Stimulated activated effector memory CD8-positive, alpha-beta T cell treated with anti-CD3 and anti-CD28 coated beads, Interleukin-12 subunit alpha, Interleukin-12 subunit beta, amount 100 ng/mL, for 72 hours (primary cell): ENCODE data around the gene THPO.

Experiments used
- ATAC-seq: fragments of 150-1000 bp; cut with Tn5 transposase; 2 replicates; pipeline ENCODE4 v1.10.0; 2021
- DNase-seq, 2 donors: peaks; one replicate each; pipeline ENCODE4 v3.0.0; 2021 to 2022; ENCODE audit warnings: low spot score in 2 of 2
- H3K27ac Mint-ChIP-seq: one replicate; pipeline ENCODE4 v1.8.0; 2022; ENCODE audit warnings: mild to moderate bottlenecking, mixed read lengths
- H3K36me3 Mint-ChIP-seq: one replicate; pipeline ENCODE4 v1.8.0; 2022; ENCODE audit warnings: mild to moderate bottlenecking, mixed read lengths
- H3K4me1 Mint-ChIP-seq: one replicate; pipeline ENCODE4 v1.8.0; 2022; ENCODE audit warnings: mixed read lengths
- H3K4me3 Mint-ChIP-seq: one replicate; pipeline ENCODE4 v1.8.0; 2022; ENCODE audit warnings: mild to moderate bottlenecking, mixed read lengths
- H3K9me3 Mint-ChIP-seq: one replicate; pipeline ENCODE4 v1.8.0; 2022; ENCODE audit warnings: mixed read lengths

THPO gene

DNA sequence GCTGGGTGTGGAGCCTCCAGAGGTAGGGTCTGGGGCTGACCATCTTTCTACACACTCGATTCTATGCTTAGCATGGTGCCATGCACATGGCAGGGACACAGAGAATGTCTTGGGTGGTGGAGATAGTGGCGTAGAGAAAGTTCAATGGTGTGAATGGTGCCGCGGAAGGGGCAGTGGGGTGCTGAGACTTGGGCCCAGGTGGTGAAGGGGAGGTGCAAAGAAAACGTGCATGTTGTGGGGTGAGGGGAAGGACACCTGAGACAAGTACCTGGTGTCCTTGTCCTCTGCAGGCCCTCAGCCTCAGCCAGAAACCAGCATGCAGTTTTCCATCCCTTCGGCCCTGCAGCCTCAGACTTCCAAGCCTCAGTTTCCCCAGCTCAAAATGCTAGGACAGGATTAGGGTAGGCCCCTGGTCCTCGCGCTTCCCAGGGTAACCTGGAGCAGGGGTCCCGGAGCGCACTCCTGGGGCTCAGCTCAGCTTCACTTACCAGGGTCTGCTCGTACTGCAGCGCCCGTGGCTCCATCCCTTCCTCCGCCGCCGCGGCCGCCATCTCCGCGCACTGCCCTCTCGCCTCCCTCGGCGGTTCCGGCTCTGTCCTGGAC lies 17.0 kb downstream of the THPO start:
- peaks cover 28% of the 10 kb centered on the region for H3K4me1 Mint-ChIP-seq
- no peaks in the 10 kb centered on the region for H3K9me3 Mint-ChIP-seq
- H3K4me3 Mint-ChIP-seq: peak overlapping the region; percentile 91
- peak overlapping the region; percentile 81 for H3K27ac Mint-ChIP-seq
- DNase-seq (peak in 1 of 2 donors; percentile 61), ATAC-seq (no peak)
- H3K36me3 Mint-ChIP-seq: peaks cover 39% of the 10 kb centered on the region

DNA sequence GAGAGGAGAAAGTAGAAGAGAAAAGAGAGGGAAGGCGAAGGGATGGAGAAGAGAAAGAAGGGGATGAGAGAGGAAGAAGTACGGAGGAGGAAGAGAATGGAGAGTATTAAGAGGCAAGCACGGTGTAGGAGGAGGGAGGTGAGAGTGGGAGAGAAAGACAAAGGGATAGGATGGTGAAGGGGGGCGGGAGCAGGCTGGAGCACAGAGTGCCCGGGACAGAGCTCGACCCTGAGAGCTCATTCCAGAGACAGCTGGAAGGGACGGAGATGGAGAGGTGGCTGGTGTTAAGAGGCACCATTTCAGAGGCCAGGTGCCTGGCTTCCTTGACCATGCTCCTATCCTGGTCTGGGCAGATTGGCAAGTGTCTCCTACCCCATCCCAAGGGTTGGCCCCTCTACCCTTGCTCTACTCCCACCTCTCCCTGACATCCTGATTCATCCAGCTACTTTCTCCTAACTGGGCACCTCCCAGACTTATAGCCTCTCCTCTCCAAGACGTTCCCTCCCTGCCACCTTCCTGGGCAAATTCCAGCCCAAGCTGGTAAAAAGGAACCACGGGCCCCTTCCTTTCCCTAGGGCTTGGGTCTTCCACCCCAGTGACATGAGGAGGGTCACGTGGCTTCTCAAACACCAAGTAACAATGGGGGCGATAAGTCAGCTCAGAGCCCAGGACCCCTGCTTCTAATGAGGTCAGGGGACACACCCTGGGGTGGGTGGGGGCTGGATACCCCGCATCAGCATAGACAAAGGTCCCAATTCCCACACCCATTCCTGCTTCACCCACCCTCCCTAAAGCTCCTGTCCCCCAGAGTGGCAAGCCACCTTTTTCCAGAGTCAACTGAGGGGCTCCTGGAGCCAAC lies 17.7 kb downstream of the THPO start:
- DNase-seq (no peak), ATAC-seq (no peak)
- Mint-ChIP-seq H3K9me3 (no peaks in the 10 kb centered on the region), H3K27ac (peak overlapping the region; percentile 81), H3K4me1 (peaks cover 30% of the 10 kb centered on the region), H3K4me3 (peak overlapping the region; percentile 91), H3K36me3 (peaks cover 31% of the 10 kb centered on the region)

DNA sequence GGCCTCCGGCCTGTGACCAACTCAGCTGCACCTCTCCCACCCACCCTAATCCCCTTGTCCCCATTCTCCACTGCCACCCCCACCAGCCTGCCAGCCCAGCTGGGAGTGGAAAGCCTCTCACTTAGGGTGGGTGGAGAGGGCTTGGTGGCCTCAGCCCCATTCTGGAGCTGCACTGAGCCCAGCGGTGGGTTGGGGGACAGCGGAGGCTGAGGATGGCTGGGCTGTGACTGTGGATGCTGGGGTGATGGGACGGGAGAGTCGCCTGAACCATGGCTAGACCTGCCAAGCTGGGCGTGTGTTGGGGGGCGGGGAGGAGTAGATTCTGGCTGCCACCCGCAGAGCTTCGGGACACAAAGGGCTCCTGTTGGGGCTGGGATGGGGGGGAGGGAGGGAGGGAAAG lies 18.4 kb downstream of the THPO start:
- Mint-ChIP-seq H3K4me3 (peak overlapping the region; percentile 91), H3K27ac (peak overlapping the region; percentile 81), H3K36me3 (peaks cover 25% of the 10 kb centered on the region), H3K4me1 (peaks cover 27% of the 10 kb centered on the region), H3K9me3 (no peaks in the 10 kb centered on the region)
- no peak for ATAC-seq
- no peak for DNase-seq

DNA sequence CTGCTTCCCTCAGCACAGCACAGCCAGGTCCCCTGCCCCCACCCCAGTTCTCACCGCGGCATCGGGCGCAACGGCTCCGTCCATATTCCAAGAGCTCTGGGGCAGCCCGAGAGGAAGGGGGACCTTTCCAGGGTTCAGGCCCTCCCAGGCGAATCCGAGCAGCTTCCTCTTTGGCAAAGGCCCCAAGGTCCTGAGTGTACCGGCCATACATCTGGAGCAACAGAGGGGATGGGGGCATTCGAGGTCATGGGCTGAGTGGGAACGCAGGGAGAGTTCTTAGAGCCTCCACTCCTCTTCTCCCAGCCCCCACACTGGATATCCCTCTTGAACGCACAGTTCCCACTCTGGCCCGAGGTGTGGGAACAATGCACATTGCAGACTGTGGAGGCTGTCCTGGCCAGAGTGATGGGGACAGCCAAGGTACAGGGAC lies 19.1 kb downstream of the THPO start:
- no peak overlapping the region for H3K27ac Mint-ChIP-seq
- H3K36me3 Mint-ChIP-seq: peaks cover 18% of the 10 kb centered on the region
- no peaks in the 10 kb centered on the region for H3K9me3 Mint-ChIP-seq
- H3K4me1 Mint-ChIP-seq: peaks cover 22% of the 10 kb centered on the region
- H3K4me3 Mint-ChIP-seq: peak overlapping the region; percentile 91
- DNase-seq: no peak
- ATAC-seq: no peak

DNA sequence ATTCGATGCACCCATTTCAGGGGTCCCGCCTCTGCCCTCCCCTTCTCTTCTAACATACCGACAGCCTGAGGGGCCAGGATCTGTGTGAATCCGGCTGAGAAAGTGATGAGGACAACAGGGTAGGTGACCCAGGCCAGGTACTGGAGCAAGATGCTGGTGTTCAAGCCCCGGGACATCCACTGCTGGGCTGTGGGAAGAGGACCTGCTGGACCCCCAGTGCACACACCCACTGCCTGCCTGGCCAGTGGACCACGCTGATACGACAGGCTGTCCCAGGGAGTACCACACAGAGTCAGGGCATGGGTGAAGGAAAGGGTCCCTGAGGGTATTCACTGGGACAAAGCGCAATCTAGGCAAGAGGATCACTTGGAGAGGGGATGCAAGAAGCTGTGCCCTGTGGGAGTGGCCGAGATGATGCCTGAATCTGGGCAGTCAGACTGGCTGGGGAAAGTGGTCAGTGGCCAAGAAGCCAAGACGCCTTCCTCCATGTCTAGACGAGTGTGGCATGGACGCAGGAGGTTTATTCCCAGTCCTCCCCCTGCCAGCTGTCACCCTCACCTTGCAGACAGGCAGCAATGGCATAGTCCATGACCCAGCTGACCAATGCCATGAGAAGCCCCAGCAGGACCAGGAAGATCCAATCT lies 19.8 kb downstream of the THPO start:
- DNase-seq (no peak), ATAC-seq (no peak)
- Mint-ChIP-seq H3K27ac (no peak overlapping the region), H3K4me1 (peaks cover 22% of the 10 kb centered on the region), H3K36me3 (peaks cover 11% of the 10 kb centered on the region), H3K4me3 (no peak overlapping the region), H3K9me3 (no peaks in the 10 kb centered on the region)

DNA sequence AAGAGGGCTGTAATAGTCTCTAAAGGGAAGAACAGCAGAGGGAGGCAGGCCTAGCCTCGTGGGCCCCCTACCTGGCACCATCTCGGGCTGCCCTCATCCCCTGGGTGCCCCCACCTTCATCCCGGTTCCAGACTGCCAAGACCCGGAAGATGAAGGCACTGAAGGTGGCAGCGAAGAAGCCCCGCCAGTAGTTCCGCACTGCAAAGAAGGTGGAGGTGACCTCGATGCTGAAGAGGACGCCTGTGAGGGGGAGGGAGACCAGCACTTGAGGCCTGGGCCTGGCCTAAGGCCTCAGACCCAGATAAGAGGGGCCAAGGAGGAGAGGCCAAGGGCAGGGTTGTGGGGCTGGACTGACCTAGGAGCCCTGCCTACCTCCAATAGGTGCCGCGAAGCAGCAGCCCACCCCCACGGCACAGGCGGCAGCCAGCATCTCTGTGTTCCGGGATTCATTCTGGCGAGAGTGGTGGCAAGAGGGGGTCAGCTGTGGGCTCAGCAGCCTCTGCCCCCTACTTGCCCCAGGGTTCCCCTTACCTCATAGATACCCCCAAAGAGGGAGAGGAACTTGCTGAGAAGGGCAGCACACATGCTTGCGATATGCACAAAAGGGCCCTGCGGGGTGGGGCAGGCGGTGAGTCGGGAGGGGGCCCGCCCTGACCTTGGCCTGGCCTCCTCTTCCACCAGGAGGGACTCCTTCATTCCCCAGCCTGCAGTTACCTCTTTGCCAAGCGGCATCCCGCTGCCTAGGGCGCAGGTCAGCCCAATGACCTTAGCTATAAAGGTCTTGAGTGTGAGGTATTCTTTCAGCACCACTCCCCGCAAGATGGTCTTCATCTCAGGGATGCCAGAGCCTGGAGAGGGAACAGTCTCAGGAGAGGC lies 20.5 kb downstream of the THPO start:
- ATAC-seq: no peak
- H3K4me3 Mint-ChIP-seq: no peak overlapping the region
- peaks cover 22% of the 10 kb centered on the region for H3K4me1 Mint-ChIP-seq
- H3K27ac Mint-ChIP-seq: no peak overlapping the region
- DNase-seq: no peak
- H3K36me3 Mint-ChIP-seq: peaks cover 7% of the 10 kb centered on the region
- no peaks in the 10 kb centered on the region for H3K9me3 Mint-ChIP-seq

DNA sequence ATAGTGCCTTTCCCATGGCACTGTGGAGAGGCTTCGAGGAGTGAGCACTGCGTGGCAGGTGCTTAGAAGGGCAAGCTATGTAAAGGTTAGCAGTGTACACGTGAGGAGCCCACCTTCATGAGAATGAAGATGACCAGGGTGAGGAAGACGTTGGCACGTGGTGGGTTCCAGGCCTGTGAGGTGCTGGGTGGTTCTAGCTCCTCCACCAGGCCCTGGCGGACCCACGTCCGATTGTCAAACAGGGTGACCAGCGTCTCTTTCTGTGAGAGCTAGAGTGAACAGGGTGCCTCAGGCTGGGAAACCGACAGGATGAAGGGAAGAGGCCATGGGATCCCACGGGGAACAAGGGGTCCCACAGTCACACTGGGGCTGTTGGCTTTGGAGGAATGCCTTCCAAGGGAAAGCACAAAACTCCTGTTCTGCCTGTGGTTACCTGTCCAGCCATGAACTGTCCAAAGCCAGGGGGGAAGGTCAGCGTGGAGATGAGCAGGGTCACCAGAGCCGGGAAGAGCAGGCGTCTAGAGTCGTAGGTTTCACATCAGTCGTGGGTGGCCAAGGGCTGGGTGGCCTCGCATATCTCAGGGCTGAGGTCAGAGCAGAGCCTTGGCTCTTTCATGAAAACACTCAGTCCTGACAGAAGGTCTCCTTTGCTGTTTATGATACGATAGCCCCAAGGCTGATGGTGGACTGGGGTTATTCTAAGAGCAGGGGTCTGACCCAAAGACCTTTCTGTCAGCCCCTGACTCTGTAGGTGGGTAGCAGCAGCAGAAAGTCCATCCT lies 22.6 kb downstream of the THPO start:
- DNase-seq: no peak
- Mint-ChIP-seq H3K36me3 (no peaks in the 10 kb centered on the region), H3K27ac (peak overlapping the region; percentile 23), H3K4me1 (peaks cover 16% of the 10 kb centered on the region), H3K4me3 (no peak overlapping the region), H3K9me3 (no peaks in the 10 kb centered on the region)
- ATAC-seq: no peak

DNA sequence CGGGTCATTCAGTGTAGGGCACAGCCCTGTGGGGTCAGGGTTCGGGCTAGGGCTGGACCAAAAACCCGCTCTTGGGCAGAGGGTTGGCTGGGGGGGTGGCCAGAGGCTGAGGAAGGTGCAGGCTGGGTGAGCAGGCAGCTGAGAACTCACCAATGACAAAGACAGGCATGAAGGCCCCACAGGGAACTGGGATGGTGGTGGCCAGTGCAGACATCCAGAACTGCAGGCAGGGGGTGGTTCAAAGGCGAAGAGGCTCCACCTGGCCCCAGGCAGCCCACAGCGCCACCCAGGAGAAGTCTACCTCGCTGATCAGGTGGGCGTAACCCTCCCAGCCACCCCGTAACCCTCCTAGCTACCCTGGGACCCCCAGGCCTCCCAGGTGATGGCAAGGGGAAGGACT lies 23.3 kb downstream of the THPO start:
- H3K9me3 Mint-ChIP-seq: no peaks in the 10 kb centered on the region
- H3K4me1 Mint-ChIP-seq: peaks cover 9% of the 10 kb centered on the region
- H3K36me3 Mint-ChIP-seq: no peaks in the 10 kb centered on the region
- ATAC-seq: no peak
- DNase-seq: no peak
- peak overlapping the region; percentile 51 for H3K4me3 Mint-ChIP-seq
- H3K27ac Mint-ChIP-seq: no peak overlapping the region

DNA sequence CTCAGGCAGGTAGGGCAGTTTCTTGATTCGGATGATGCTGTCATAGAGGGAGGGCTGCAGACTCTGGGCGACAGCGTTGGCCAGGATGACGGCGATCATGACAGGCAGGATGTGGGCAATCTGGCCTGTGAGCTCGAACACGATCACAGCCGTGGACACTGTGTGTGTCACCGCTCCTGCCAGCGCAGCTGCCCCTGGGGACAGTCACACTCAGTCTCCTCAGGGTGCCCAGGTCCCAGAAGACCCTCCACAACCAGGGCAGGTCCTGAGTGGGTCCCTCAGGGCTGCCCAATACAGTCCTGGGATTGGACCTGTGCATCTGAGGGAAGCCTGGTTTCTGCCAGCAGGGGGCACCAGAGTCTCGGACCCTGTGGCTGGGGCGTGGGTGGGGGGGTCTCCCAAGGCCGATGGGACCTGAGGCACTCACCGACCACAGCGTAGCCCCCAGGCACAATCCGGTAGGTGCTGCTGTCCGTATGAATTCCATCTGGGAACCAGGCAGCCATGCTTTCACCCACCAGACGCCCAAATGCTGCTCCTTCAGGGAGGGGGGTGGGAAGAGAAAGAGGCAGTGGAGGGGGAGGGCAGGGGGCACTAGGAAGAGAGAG lies 23.8 kb downstream of the THPO start:
- Mint-ChIP-seq H3K4me1 (peaks cover 7% of the 10 kb centered on the region), H3K9me3 (no peaks in the 10 kb centered on the region), H3K27ac (peak overlapping the region; percentile 74), H3K4me3 (peak overlapping the region; percentile 51), H3K36me3 (no peaks in the 10 kb centered on the region)
- peak; percentile 94 for ATAC-seq
- peak; percentile 56 to 83 for DNase-seq

DNA sequence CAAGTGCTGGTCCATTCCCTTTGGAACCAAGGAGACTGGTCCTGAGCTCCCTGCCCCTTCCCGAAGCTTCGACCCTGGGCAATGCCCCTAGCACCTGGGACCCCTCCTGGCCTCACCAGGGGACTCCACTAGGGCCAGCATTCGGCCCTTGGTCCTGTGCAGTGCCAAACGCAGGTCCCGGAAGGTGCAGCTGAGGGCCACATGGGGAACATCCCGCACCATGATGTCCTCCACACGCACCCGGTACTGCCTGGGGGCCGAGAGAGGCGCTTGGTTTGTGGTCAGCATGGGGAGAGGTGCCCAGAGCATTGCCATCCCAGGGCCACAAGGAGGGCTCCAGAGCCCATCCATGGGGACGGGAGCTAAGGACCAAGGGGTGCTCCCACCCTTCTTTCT lies 24.5 kb downstream of the THPO start:
- Mint-ChIP-seq H3K27ac (peak overlapping the region; percentile 74), H3K4me1 (peaks cover 7% of the 10 kb centered on the region), H3K4me3 (peak overlapping the region; percentile 51), H3K9me3 (no peaks in the 10 kb centered on the region), H3K36me3 (no peaks in the 10 kb centered on the region)
- ATAC-seq (no peak), DNase-seq (no peak)

DNA sequence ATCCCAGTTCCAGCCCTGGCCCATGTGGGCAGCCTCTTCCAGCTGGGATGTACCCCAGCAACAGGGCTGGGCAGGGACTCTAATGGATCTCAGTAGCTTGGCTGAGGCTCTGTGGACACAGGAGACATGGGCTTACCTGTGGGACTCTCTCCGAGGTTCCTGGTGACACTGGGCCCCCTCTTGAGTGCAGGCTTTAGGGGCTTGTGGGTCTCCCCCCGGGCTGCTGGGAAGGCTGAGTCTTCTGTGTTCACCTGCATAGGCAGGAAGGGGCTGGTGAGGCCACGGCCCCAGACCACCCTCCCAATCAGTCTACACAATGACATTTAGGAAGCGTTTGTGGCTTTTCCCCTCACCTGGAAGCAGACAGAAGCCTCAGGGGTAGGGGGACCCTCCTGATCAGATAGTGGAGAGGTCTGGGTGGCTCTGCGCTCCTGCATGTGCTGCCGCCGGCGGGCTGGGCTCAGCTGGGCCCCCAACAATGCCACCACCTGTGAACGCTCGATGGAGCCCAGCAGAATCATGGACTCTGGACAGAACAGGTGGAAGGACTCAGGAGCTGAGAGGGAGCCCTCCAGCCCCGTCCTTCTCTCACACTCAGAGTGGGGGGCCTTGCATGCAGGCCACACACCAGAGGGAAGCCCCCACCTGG lies 25.0 kb downstream of the THPO start:
- Mint-ChIP-seq H3K4me3 (no peak overlapping the region), H3K4me1 (peaks cover 7% of the 10 kb centered on the region), H3K36me3 (no peaks in the 10 kb centered on the region), H3K9me3 (no peaks in the 10 kb centered on the region), H3K27ac (peak overlapping the region; percentile 78)
- ATAC-seq (no peak), DNase-seq (no peak)

DNA sequence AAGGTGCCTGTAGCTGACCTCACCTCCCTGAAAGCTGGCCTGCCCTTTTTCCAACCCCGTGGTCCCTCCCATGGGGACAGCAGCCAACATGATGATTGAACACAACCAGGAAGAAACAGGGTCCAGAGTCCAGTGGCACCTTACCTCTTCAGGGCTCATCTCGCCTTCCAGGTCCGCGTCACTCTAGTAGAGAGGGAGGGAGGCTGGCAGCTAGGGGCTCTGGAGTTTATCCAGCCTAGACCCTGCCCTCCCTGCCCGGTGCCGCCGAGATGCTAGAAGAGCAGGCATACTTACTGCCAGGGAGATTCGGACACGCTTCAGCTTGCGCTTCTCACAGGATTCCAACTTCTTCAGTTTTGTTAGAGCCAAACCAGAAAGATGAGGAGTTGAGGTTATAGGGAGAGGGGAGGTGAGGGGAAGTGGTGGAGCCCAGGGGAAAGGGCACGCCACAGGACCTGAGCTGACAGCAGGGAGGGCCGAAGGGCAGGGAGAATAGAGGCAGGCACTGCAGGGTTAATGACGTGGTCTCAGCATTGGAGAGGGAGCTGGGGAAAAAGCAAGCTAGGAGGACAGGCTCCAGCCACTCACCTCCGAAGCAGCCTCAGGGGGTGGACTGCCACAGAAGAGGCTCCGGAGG lies 25.7 kb downstream of the THPO start:
- H3K27ac Mint-ChIP-seq: peak overlapping the region; percentile 78
- no peak for ATAC-seq

DNA sequence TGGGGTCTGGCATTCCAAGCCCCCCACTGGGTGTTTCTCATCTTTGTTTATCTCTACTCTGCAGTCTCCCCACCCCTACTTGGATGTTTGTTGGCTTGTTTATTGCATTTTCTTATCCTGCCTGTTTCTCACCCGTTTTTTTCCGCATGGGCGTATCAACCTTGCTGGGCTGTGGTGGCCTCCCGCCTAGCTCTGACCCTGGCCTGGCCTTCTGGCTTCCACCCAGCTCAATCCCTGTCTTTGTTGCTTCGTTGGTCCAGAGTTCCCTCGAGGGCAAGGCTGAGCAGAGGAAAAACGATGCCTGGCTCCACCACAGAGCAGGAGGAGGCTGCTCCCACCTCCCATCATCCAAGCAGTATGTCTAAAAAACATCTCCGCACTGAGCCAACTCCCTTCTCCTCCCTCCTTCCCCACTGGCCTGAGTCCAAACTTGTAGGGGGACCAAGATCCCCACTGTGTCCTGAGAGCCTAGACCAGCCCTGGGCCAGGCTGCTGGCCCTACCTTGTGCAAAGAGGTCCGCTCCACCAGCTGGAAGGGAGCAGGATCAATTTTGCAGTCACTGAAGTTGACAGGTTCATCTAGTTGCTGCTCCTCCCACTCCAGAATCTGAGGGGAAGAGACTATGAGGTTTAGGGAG lies 26.4 kb downstream of the THPO start:
- no peak overlapping the region for H3K4me3 Mint-ChIP-seq
- H3K9me3 Mint-ChIP-seq: no peaks in the 10 kb centered on the region
- peak overlapping the region; percentile 78 for H3K27ac Mint-ChIP-seq
- no peaks in the 10 kb centered on the region for H3K36me3 Mint-ChIP-seq
- no peak for DNase-seq
- no peak for ATAC-seq
- H3K4me1 Mint-ChIP-seq: peaks cover 7% of the 10 kb centered on the region

More for the DNA sequence above, 25.7 kb downstream of the THPO start:
- no peak for DNase-seq
- Mint-ChIP-seq H3K36me3 (no peaks in the 10 kb centered on the region), H3K4me1 (peaks cover 7% of the 10 kb centered on the region), H3K9me3 (no peaks in the 10 kb centered on the region), H3K4me3 (no peak overlapping the region)
